Activated naive CD4-positive, alpha-beta T cell treated with Interleukin-2 at 50 U/mL for 16 hours (primary cell): Measurements from ENCODE around the gene RAP1A.

Experiments
- DNase-seq: peaks from one replicate; pipeline ENCODE4 v3.0.0-alpha.2; 2020

Gene RAP1A

DNA sequence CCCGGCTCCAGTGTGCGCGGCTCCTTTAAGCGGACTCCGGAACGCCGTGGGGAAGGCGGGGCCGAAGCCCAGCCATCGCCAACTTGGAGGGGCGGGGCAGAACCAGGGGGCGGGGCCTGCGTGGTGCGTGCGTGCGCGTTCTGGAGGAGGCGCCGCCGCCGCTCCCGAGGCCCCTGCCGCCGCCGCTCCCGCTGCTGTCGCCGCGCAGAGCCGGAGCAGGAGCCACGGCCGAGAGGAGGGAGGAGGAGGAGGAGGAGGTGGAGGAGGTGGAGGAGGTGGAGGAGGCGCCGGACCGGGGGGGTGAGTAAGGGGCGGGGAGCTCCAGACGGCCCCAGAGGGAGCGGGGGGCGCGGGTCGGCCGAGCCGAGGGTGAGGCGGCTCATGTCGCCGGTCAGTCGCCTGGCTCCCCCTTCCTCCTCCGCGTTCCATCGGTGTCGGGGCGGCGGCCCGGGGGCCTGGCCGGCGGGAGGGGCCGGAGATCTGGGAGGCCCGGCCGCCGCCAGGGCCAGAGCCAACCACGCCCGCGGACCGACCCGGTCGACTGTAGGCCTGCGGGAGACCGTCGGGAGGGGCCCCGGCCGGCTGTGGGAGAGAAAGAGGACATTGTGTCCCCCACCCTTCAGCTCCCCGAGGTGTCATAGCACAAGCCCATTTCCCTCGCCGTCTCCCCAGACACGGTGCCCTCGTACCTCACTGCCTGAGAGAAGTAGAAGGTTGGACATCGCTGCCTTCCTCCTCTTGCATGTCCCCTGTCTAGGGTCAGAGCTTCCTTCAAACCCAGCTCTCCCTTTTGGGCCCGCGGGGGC lies at the start of gene RAP1A:
Gene RAP1A (plus strand): TSS at position 155 of the 806 bp plus-strand sequence. CDS start 71,572 bp downstream, outside the sequence.
- DNase-seq: peak; percentile 95

- DNase-seq: no peak
Measured at GRCh38 chr1:111569913-111570312, 49.7 kb upstream of the RAP1A start.

- peak; percentile 43 for DNase-seq
Measured at GRCh38 chr1:111570781-111571181, 48.8 kb upstream of the RAP1A start.

- no peak for DNase-seq
Measured at GRCh38 chr1:111571239-111571638, 48.4 kb upstream of the RAP1A start.

DNA sequence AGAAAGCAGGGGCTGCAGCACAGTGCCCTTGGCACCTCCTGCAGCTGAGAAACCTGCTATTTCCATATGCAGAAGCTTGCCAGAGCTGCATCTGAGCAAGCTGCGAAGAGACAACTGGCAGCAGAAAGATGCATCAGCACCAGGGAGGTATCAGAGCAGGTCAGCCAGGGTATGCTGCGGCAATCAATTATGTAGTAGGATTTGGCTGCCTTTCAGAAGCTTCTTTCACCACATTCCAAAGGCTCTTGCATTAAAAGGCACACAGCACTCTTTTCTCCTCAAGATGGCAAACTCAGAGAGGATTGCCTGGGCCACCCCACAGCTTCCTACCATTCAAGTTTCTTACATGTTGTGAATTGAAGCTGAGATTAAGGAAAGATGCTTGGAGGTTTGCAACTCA lies 47.6 kb upstream of the RAP1A start:
- DNase-seq: no peak

GRCh38 chr1:111576547-111576946 lies 43.0 kb upstream of the RAP1A start:
- no peak for DNase-seq

DNA sequence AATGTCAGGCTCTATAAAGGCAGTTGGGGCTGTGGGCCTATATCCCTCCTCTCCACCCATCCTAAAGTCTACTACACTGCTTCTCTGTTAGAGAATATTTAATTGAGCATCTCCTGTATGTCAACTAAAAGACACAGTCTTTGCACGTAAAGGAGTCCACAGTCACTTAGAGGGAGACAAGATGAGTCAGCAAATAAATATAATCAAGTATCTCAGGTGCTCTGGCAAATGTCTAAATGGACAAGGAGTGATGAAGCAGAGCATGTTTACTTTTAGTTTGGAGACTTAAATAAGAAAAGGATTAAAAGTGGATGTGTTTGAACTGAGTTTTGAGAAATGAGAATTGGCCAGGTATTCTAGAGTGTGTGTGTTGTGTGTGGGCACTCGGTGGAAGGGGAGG lies 41.8 kb upstream of the RAP1A start:
- DNase-seq: no peak

GRCh38 chr1:111581166-111581565 lies 38.4 kb upstream of the RAP1A start:
- DNase-seq: no peak

GRCh38 chr1:111582016-111582415 lies 37.6 kb upstream of the RAP1A start:
- no peak for DNase-seq

GRCh38 chr1:111582644-111583618 lies 36.7 kb upstream of the RAP1A start:
- DNase-seq: no peak

- DNase-seq: no peak
Measured at GRCh38 chr1:111585447-111586086, 34.0 kb upstream of the RAP1A start.

- DNase-seq: no peak
Measured at GRCh38 chr1:111586112-111586511, 33.5 kb upstream of the RAP1A start.

DNA sequence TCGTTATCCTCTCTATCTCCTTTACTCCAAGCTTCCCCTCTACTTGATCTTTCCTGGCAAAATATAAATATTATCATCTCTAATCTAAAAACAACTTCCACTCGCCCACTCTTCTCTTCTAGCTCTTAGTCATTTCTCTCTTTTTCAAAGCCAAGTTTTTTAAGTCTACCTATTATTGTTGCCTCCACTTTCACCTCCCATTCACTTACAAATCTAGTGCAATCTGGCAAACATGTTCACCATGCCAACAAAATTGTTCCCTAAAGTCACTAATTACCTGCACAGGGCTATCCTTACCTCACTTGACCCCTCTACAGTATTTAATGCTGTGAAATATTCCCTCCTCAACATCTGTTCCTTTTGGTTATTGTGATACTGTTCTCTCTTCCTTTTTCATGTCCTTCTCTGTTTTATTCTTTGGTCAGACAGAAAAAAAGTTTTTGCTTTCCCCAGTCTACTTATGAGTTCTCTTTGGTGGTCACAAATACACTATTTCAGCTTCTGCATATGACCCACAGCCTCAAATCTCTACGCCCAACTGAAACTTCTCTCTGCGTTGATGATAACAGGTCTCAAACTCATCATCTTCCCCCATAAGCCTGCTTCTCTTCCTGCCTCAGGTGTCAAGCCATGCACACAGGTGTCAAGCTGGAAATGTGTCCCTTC lies 31.9 kb upstream of the RAP1A start:
- no peak for DNase-seq

DNA sequence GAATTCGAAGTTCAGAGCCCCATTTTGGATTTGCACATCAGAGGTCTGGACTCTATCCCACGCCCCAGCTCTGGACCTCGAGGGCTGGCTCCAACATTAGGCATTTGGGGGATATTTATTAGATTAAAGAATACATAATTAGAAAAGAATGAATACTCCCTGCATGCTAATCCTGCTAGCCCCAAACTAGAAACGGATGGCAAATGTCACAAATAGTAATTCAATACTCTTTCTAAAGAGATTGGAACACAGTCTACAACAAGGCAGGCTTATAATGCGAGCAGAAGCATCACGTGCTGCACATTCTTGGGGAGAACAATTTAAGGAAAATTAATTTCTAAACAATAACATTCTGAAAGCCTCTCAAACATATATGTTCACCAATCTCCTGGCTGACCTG lies 27.7 kb upstream of the RAP1A start:
- no peak for DNase-seq

GRCh38 chr1:111592389-111593361 lies 26.9 kb upstream of the RAP1A start:
- DNase-seq: peak; percentile 97

- no peak for DNase-seq
Measured at GRCh38 chr1:111593403-111594305, 25.9 kb upstream of the RAP1A start.

GRCh38 chr1:111594306-111594693 lies 25.3 kb upstream of the RAP1A start:
- no peak for DNase-seq

DNA sequence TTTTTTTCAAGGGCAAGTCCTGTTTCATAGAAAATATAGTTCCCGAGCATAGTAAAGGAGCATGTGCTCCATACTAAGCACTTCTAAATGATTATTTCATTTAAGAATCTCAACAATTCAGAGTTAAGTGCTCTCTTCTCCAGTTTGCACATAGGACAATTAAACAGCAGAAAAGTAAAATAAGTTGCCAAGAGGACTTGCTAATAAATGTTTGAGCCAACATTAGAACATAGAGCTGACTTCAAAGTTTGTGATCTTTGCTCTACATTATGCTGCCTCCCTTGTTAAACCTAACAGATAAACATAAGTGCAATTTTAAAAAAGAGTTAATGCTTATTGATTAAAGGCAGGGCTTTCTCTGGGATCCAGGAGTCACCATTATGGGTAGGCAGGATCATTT lies 23.8 kb upstream of the RAP1A start:
- DNase-seq: no peak

DNA sequence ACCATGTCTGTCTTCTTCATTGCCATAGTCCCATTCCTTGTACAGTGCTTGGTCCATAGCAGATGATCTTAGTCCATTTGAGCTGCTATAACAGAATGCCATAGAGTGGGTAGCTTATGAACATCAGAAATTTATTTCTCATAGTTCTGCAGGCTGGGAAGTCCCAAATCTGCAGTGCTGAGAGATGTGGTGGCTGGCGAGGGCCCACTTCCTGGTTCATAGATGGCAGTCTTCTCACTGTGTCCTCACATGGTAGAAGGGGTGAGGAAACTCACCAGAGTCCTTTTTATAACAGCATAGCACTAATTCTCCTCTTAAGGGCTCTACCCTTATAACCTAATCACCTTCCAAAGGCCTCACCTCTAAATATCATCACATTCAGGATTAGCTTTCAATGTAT lies 23.1 kb upstream of the RAP1A start:
- DNase-seq: peak; percentile 63

GRCh38 chr1:111597426-111597825 lies 22.2 kb upstream of the RAP1A start:
- DNase-seq: no peak
